DMS114 treated with DMSO at 0.1 percent for 48 hours (cell line): Measurements from ENCODE around the gene SSUH2.
"Not testable (repeated sequence)": the region's sequence is repeated elsewhere in the genome, so short reads cannot be mapped to it uniquely, and the experiment has no call there.

Experiments used
- DNase-seq: peaks from one replicate; lab custom pipeline; 2025; ENCODE audit not compliant: unreplicated experiment; lab: John Stamatoyannopoulos, UW

The SSUH2 gene

GRCh38 chr3:8644748-8645390 is at the start of gene SSUH2:
TSS of gene SSUH2 (minus strand) at chr3:8644798. CDS start at chr3:8644758, 40 bp downstream.
- DNase-seq = no peak

DNA sequence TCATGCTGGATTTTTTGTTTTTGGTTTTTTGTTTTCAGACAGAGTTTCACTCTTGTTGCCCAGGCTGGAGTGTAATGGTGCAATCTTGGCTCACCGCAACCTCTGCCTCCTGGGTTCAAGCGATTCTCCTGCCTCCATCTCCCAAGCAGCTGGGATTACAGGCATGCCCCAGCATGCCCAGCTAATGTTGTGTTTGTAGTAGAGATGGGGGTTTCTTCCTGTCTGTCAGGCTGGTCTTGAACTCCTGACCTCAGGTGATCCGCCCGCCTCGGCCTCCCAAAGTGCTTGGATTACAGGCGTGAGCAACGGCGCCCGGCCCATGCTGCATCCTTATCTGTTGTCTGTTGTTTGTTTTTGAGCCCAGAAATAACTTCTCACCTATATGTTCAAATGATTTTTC is 46.7 kb upstream of the SSUH2 start:
- not testable (repeated sequence) for DNase-seq

GRCh38 chr3:8684992-8685391 is 40.4 kb upstream of the SSUH2 start:
- not testable (repeated sequence) for DNase-seq

DNA sequence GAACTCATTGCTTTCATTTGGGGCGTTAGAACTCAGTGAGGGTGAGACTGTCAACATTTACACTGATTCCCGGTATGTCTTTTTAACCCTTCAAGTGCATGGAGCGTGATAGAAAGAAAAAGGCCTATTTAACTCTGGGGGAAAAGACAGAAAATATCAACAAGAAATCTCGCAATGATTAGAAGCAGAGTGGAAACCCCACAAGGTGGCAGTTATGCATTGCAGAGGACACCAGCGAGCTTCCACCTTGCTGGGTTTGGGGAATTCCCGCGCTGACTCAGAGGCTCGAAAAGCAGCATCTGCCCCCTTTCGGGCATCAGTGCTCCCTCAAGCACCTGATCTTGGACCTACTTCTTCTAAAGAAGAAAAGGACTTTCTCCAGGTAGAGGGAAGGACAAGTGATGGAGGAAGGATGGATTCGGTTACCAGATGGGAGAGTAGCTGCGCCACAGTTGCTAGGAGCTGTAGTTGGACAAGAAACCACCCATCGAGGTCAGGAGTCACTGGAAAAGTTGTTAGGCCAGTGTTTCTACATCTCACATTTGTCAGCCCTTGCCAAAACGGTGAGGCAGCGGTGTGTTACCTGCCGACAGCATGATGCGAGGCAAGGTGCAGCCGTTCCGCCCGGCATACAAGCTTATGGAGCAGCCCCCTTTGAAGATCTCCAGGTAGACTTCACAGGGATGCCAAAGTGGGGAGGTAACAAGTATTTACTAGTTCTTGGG is 38.4 kb upstream of the SSUH2 start:
- DNase-seq = not testable (repeated sequence)

- DNase-seq = not testable (repeated sequence)
Measured at GRCh38 chr3:8681881-8682538, 37.4 kb upstream of the SSUH2 start.

DNA sequence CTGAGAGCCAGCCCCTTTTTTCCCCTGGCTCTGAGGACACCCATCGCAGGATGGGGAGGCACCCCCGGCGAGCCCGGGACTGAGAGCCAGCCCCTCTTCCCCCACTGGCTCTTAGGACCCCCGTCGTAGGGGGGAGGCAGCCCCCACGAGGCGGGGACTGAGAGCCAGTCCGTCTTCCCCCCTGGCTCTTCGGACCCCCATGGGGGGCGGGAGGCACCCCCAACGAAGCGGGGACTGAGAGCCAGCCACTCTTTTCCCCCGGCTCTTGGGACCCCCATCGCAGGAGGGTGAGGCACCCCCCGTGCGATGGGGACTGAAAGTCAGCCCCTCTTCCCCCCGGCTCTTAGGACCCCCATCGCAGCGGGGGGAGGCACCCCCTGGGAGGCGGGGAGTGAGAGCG is 36.8 kb upstream of the SSUH2 start:
- no peak for DNase-seq

- not testable (repeated sequence) for DNase-seq
Measured at GRCh38 chr3:8679817-8680553, 35.4 kb upstream of the SSUH2 start.

- no peak for DNase-seq
Measured at GRCh38 chr3:8678751-8679150, 34.2 kb upstream of the SSUH2 start.

DNA sequence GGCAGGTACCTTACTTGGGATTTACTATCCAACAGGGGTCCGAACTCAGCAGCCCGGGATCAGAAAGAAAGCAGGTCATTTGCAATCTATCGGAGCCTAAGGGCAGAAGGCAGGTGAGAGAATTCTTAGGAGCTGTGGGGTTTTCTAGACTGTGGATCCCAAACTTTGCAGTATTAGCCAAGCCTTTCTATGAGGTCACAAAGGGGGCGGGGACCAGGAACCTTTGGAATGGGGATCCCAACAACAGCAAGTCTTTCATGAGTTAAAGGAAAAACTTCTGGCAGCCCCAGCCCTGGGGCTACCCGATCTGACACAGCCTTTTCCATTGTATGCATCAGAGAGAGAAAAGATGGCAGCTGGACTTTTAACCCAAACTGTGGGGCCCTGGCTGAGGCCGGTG is 32.7 kb upstream of the SSUH2 start:
- not testable (repeated sequence) for DNase-seq

- DNase-seq = not testable (repeated sequence)
Measured at GRCh38 chr3:8675591-8675990, 31.0 kb upstream of the SSUH2 start.

- DNase-seq = no peak
Measured at GRCh38 chr3:8673083-8673737, 28.6 kb upstream of the SSUH2 start.

DNA sequence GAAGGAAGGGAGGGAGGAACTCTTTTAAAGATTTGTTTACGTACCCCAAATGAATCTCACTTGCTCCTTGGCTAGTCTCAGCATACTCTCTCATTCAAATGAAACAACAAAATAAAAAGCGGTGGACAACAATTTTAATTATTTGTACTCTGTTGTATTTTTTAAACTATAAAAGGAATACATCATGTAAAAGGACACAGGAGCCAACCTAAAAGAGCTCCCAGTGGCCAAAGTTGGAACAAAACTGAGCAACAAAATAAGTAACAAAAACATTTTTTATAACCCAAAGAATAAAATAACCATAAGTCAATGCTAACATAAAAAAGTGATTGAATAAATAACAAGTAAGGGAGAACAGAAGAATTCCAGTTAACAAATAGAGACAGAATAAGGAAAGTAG is 24.4 kb upstream of the SSUH2 start:
- DNase-seq = no peak

DNA sequence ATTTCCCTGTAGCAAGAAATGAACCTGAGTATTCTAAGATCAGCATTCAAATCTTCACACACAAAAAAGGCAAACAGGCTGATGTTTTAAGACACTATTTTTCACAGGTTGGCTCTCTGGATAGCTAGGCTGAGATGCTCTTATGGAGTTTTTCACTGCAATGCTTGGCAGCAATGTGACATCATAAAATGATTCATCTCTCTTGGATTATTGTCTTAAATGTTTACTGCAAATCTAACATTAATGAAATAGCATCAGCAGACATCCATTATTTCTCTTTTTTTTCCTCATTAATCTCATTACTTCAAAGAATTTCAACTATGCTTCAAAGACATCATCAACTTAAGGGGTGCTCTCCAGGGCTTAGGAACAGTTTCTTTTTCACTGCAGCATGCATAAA is 23.6 kb upstream of the SSUH2 start:
- no peak for DNase-seq

GRCh38 chr3:8667463-8668091 is 23.0 kb upstream of the SSUH2 start:
- no peak for DNase-seq

GRCh38 chr3:8665407-8665896 is 20.9 kb upstream of the SSUH2 start:
- DNase-seq = no peak

DNA sequence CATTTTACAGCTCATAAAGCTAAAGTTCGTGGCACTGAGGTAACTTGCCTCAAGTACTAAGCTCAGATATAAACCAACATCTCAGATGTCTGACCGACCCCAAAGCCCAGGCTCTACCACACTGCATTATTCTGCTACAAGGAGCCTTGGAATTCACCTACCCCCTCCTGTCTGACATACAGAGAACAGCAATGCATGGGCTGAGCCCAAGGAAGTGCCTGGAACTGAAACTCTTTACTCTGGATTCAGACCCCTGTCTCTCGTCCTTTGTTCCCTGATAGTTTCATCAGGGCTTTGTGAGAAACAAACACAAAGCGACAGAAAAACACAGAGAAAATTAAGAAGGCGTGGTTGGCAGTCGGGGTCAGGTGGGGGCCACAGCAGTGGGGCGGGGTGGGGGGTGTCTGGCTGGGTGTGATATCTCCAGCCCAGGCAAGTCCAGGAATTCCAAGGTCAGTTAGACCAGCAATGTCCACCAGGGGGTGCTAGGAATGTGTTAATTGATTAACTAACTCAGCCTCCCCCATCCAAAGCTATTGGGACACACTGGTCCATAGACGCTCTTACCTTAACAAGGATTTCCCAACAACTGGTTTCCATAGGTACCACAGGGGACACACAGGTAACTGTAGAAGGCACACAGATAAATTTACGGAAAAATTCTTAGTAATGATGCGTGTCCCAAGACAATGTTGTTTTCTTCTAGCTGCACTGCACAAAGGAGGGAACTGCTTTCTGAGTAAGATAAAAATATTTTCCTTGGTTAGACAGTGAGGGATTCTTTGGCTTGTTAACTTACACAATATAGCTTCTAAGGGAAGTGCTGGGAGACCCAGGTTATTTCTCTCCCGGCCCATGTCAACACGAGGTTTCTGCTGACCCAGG is 18.8 kb upstream of the SSUH2 start:
- DNase-seq = peak; percentile 10

- no peak for DNase-seq
Measured at GRCh38 chr3:8662594-8662993, 18.0 kb upstream of the SSUH2 start.

DNA sequence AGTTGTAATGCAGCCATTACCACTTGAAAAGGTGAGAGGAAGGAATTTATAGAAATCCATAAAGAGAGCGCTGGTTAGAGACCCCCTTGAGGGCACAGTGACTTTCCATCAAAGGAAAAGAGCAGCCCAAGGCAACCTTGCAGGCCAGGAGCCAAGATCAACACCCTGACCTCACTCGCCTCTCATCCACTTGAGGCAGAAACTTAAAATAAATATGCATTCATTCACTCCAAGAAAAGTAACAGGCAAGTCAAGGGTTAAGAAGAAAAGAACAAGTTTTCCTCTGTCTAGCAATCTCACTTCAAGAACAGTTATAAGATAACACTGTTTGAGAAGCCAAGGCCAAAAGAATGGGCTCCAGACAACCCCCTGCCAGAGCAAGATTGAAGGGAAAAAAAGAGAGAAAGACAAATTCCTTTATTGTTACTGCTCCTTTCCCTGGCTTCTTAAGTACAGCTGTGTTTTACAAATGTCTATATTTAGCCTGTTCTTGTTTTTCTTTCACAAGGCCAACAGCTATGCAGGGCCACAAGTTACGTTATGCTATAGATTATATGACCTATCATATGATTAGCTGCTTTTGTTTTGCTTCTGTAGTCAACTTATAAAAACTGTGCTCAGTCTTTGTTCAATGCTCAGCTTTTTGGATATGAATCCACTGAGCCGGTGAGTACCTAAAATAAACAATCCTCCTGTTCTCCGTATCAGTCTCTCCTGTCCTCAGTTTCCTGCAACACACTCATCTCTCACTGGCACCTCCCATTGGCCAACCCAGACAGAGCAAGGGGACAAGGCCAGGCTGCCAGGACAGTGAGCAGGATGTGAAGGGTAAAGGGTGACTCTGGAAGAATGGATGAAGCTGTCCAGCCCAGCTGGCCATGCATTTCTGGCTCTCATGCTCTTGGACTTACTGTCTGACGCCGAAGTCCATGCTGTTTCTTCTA is 15.8 kb upstream of the SSUH2 start:
- no peak for DNase-seq
